Measurements from ENCODE around the gene RHBDF1.

DNA sequence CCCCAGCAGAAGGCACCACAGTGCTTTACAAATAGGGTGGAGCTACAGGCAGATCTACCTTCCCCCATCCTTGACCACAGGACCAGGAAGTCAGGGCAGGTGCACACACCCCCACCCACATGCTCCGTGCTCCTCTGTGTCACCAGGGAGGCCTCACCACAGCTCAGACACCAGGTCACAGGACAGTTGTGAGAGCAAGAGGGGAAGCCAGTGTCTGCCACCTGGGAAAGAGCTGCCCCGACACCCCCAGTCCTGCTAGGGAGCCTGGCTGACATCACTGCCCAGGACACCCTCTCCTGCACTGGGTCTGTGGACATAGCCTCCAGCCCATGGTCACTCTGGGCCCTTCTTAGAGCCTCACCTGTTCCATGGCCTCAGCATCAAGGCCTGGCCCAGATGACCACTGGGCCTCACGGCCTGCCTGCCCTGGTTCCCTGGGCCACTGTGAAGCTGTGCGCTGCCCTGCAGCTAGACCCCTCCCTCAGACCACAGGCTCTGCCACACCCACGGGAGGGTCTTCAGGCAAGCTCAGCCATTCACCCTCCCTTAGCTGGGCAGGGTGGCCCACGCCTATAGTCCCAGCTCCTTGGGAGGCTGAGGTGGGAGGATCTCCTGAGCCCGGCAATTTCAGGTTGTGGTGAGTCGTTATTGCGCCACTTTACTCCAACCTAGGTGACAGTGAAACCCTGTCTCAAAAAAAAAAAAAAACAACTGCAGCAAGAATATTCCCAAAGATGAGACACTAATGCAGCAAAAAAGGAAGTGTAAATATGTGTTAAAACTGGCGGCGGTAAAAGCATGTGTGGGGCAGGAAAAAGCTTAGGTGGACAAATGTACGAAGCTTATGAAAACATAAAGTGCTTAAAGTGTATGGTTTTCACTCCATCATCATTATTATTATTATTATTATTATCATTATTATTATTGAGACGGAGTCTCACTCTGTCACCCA is 33.2 kb downstream of the RHBDF1 start:
- TF ChIP-seq, protein P1, sequence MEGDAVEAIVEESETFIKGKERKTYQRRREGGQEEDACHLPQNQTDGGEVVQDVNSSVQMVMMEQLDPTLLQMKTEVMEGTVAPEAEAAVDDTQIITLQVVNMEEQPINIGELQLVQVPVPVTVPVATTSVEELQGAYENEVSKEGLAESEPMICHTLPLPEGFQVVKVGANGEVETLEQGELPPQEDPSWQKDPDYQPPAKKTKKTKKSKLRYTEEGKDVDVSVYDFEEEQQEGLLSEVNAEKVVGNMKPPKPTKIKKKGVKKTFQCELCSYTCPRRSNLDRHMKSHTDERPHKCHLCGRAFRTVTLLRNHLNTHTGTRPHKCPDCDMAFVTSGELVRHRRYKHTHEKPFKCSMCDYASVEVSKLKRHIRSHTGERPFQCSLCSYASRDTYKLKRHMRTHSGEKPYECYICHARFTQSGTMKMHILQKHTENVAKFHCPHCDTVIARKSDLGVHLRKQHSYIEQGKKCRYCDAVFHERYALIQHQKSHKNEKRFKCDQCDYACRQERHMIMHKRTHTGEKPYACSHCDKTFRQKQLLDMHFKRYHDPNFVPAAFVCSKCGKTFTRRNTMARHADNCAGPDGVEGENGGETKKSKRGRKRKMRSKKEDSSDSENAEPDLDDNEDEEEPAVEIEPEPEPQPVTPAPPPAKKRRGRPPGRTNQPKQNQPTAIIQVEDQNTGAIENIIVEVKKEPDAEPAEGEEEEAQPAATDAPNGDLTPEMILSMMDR (IDR thresholded peaks at IDR 0.05) = no peak
- TF ChIP-seq POLR2A (IDR thresholded peaks at IDR 0.05) = no peak
- no peak for TF ChIP-seq POLR2AphosphoS5 (IDR thresholded peaks at IDR 0.05)

Data from prostate gland (tissue), 2 donors.